HCT116 (cell line): Measurements from ENCODE around the gene MTG1. TPM values are rescaled to one million over a fixed set of nuclear protein-coding genes. Genes with fewer than 3 reads are reported as not detected.

Source experiments
- ATAC-seq: fragments of 200-7000 bp; cut with Tn5 transposase; 2 replicates; pipeline ENCODE4 v1.9.1; 2020; ENCODE audit warnings: mild to moderate bottlenecking, moderate library complexity
- BruUV-seq: library from RNA; stranded (reverse); fragments of 400-500 nt; replicated peaks from 2 replicates; lab custom pipeline; 2021; lab: Mats Ljungman, UMichigan
- CTCF ChIA-PET: fragments of 300-600 bp; sonication (Branson Sonifier 250); formaldehyde crosslinking; loops from one replicate; lab custom pipeline; 2021; ENCODE audit warnings: antibody characterized with exemption; lab: Charles Lee
- POLR2A ChIA-PET: fragments of 300-600, 350-600 bp; sonication (Branson Sonifier 250); formaldehyde crosslinking; loops from one replicate; lab custom pipeline; 2021; ENCODE audit warnings: antibody characterized with exemption; lab: Charles Lee
- RAD21 ChIA-PET, 2 experiments: fragments of 300-600 bp; sonication (Branson Sonifier 250); formaldehyde crosslinking; loops; one replicate each; lab custom pipeline; 2023; ENCODE audit warnings: low total read pairs in 2 of 2; ENCODE audit not compliant: uncharacterized antibody in 2 of 2, unreplicated experiment in 2 of 2, low non-redundant PET in 1 of 2; lab: Charles Lee
- DNase-seq: peaks from one replicate; pipeline ENCODE4 v3.0.0-alpha.2; 2010; ENCODE audit warnings: low read depth, low spot score
- H2AFZ ChIP-seq: fragments of 200-600 bp; shearing (Covaris generic), sonication (generic); 2 replicates; pipeline ENCODE4 v1.6.1; 2017; ENCODE audit warnings: low read depth, mixed run types, mixed read lengths, antibody characterized with exemption, low read length; ENCODE audit not compliant: poor library complexity, severe bottlenecking
- H3K27ac ChIP-seq: 2 replicates; pipeline ENCODE4 v1.5.1; 2012; ENCODE audit warnings: low read depth, low read length
- H3K27me3 ChIP-seq: fragments of 200-600 bp; sonication (generic); 2 replicates; pipeline ENCODE4 v1.6.1; 2016; ENCODE audit warnings: mixed run types, low read length, mixed read lengths; ENCODE audit not compliant: insufficient read depth
- H3K36me3 ChIP-seq, 2 experiments: fragments of 200-500 bp in 1 of 2; fragments of 200-600 bp in 1 of 2; sonication (Bioruptor generic) in 1 of 2; sonication (generic) in 1 of 2; 2 replicates each; pipeline versions ENCODE4 v1.5.1 to v1.6.1; 2014 to 2016; ENCODE audit warnings: low read length in 2 of 2, inconsistent platforms in 1 of 2, mixed read lengths in 1 of 2, mixed run types in 1 of 2; ENCODE audit not compliant: insufficient read depth in 2 of 2, control insufficient read depth in 1 of 2
- H3K4me1 ChIP-seq, 2 experiments: fragments of 200-600 bp in 1 of 2; sonication (generic) in 1 of 2; 2 replicates each; pipeline versions ENCODE4 v1.5.1 to v1.6.1; 2012 to 2017; ENCODE audit warnings: low read length in 2 of 2, inconsistent platforms in 1 of 2, mild to moderate bottlenecking in 1 of 2, mixed read lengths in 1 of 2, mixed run types in 1 of 2, moderate library complexity in 1 of 2; ENCODE audit not compliant: insufficient read depth in 2 of 2, control insufficient read depth in 1 of 2
- H3K4me2 ChIP-seq: fragments of 200-600 bp; sonication (generic); 2 replicates; pipeline ENCODE4 v1.6.1; 2017; ENCODE audit warnings: mixed run types, low read length, mixed read lengths
- H3K4me3 ChIP-seq, 2 experiments: fragments of 200-600 bp in 1 of 2; sonication (generic) in 1 of 2; replicated peaks in 1 of 2; 2 replicates each; pipeline ENCODE4 v1.5.1; 2011 to 2016; ENCODE audit warnings: low read length in 2 of 2, control low read depth in 1 of 2, low read depth in 1 of 2, mild to moderate bottlenecking in 1 of 2, mixed read lengths in 1 of 2, mixed run types in 1 of 2
- H3K79me2 ChIP-seq: fragments of 200-600 bp; sonication (generic); 2 replicates; pipeline ENCODE4 v1.6.1; 2017; ENCODE audit warnings: mild to moderate bottlenecking, mixed run types, low read length, moderate library complexity, mixed read lengths; ENCODE audit not compliant: insufficient read depth
- H3K9ac ChIP-seq: fragments of 200-600 bp; sonication (generic); 2 replicates; pipeline ENCODE4 v1.6.1; 2016; ENCODE audit warnings: low read length, mixed read lengths
- H3K9me2 ChIP-seq: fragments of 200-600 bp; sonication (generic), shearing (Covaris generic); 2 replicates; pipeline ENCODE4 v1.6.1; 2017; ENCODE audit warnings: mixed run types, mild to moderate bottlenecking, moderate library complexity; ENCODE audit not compliant: insufficient read depth
- H3K9me3 ChIP-seq, 2 experiments: fragments of 200-500 bp in 1 of 2; fragments of 200-600 bp in 1 of 2; sonication (Bioruptor generic) in 1 of 2; sonication (generic) in 1 of 2; 2 replicates each; pipeline ENCODE4 v1.6.1; 2014 to 2017; ENCODE audit warnings: low read length in 2 of 2, mixed read lengths in 2 of 2, inconsistent platforms in 1 of 2, low read depth in 1 of 2, mild to moderate bottlenecking in 1 of 2, mixed run types in 1 of 2, moderate library complexity in 1 of 2; ENCODE audit not compliant: control insufficient read depth in 1 of 2, insufficient read depth in 1 of 2
- H4K20me1 ChIP-seq: fragments of 200-600 bp; sonication (generic), shearing (Covaris generic); 2 replicates; pipeline ENCODE4 v1.6.1; 2017; ENCODE audit warnings: mixed run types, mild to moderate bottlenecking, moderate library complexity; ENCODE audit not compliant: insufficient read depth
- ATF3 ChIP-seq: IDR thresholded peaks from 2 replicates; pipeline ENCODE4 v1.6.1; 2012
- CBX3 ChIP-seq: IDR thresholded peaks from 2 replicates; pipeline ENCODE4 v1.6.1; 2012; ENCODE audit warnings: low read depth
- CEBPB ChIP-seq: IDR thresholded peaks from 2 replicates; pipeline ENCODE4 v1.6.1; 2012; ENCODE audit warnings: low read depth
- CTCF ChIP-seq, 3 experiments: fragments of 200-600 bp in 1 of 3; sonication (generic) in 1 of 3; IDR thresholded peaks in 2 of 3; conservative IDR thresholded peaks in 1 of 3; 2 replicates each; pipeline ENCODE4 v1.5.1; 2012 to 2017; ENCODE audit warnings: low read depth in 2 of 3, low read length in 2 of 3, antibody characterized with exemption in 1 of 3, borderline replicate concordance in 1 of 3, control low read depth in 1 of 3, mild to moderate bottlenecking in 1 of 3, mixed read lengths in 1 of 3, mixed run types in 1 of 3, moderate library complexity in 1 of 3; ENCODE audit not compliant: insufficient read depth in 1 of 3
- EGR1 ChIP-seq: IDR thresholded peaks from 2 replicates; pipeline ENCODE4 v1.6.1; 2012; ENCODE audit warnings: low read depth
- ELF1 ChIP-seq: IDR thresholded peaks from 2 replicates; pipeline ENCODE4 v1.6.1; 2012; ENCODE audit warnings: low read depth, borderline replicate concordance
- EZH2 ChIP-seq: fragments of 200-600 bp; sonication (generic); IDR thresholded peaks from 2 replicates; pipeline ENCODE4 v1.6.1; 2017; ENCODE audit warnings: antibody characterized with exemption, mixed run types
- FOSL1 ChIP-seq: IDR thresholded peaks from 2 replicates; pipeline ENCODE4 v1.6.1; 2012; ENCODE audit warnings: low read depth
- JUND ChIP-seq: IDR thresholded peaks from 2 replicates; pipeline ENCODE4 v1.6.1; 2012
- POLR2AphosphoS5 ChIP-seq: IDR thresholded peaks from 2 replicates; pipeline ENCODE4 v1.6.1; 2011; ENCODE audit warnings: mild to moderate bottlenecking, low read depth, low read length, moderate library complexity
- RAD21 ChIP-seq: IDR thresholded peaks from 2 replicates; pipeline ENCODE4 v1.6.1; 2012; ENCODE audit warnings: low read depth, mild to moderate bottlenecking
- SIN3A ChIP-seq: IDR thresholded peaks from 2 replicates; pipeline ENCODE4 v1.6.1; 2012; ENCODE audit warnings: low read depth
- SP1 ChIP-seq: IDR thresholded peaks from 2 replicates; pipeline ENCODE4 v1.6.1; 2012; ENCODE audit warnings: low read depth
- YY1 ChIP-seq: IDR thresholded peaks from 2 replicates; pipeline ENCODE4 v1.6.1; 2011; ENCODE audit warnings: low read length, low read depth, moderate library complexity, mild to moderate bottlenecking; ENCODE audit not compliant: insufficient replicate concordance; ENCODE audit errors: extremely low read depth
- ZFX ChIP-seq: fragments of 450-650 bp; IDR thresholded peaks from 2 replicates; pipeline ENCODE4 v1.6.1; 2017
- intact Hi-C: fragments of 100-400 bp; cut with micrococcal nuclease; formaldehyde crosslinking; loops from 2 replicates; pipeline ENCODE4 v1.10.0; 2022
- total RNA-seq: library from RNA; stranded (reverse); gene quantifications from one replicate; pipeline ENCODE4 v1.2.1, GENCODE V29; 2021; ENCODE audit not compliant: unreplicated experiment

MTG1 gene
- total RNA-seq, 1 experiment from 2014 or later = 23.1 TPM

DNA sequence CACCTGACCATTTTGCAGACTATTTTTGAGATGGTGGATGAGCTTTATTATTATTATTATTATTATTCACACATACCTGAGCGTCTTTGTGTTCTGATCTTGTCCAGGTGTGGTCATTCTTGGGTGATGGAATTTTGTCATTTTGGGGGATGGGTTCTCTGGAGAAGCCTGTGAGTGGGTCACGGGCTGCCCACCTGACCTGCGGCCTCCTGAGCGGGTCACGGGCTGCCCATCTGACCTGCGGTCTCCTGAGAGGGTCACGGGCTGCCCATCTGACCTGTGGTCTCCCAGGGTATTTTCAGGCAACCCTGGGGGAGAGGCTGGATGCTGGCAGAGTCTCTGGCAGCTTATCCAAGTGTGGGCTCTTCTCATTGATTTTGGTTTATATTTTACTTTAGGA lies 67.1 kb downstream of the MTG1 start:
- Histone ChIP-seq H3K9me3 (no peaks in the 10 kb centered on the region), H3K4me3 (no peak overlapping the region), H3K4me1 (no peaks in the 10 kb centered on the region), H4K20me1 (no peaks in the 10 kb centered on the region), H3K27ac (no peak overlapping the region), H3K9ac (no peak overlapping the region), H3K36me3 (no peaks in the 10 kb centered on the region), H3K4me2 (no peak overlapping the region), H3K79me2 (no peaks in the 10 kb centered on the region), H3K9me2 (no peaks in the 10 kb centered on the region), H2AFZ (no peak overlapping the region), H3K27me3 (no peaks in the 10 kb centered on the region)
- POLR2A ChIA-PET = no interaction called here
- TF ChIP-seq SP1 (no peak), ATF3 (no peak), YY1 (no peak), JUND (no peak), CBX3 (no peak), SIN3A (no peak), CEBPB (no peak)
- ATAC-seq (no peak), DNase-seq (no peak)
- CTCF ChIA-PET = no interaction called here
- no TSS peak for BruUV-seq
- RAD21 ChIA-PET = no interaction called here
- intact Hi-C loops = no loop called here

GRCh38 chr10:133461841-133462240 lies 67.9 kb downstream of the MTG1 start:
- no peak overlapping the region for H2AFZ ChIP-seq
- no peak for TF ChIP-seq RAD21
- TF ChIP-seq FOSL1 = no peak
- no peak for TF ChIP-seq CBX3
- TF ChIP-seq ZFX = no peak
- no peak for TF ChIP-seq JUND
- TF ChIP-seq EZH2 = no peak
- no peak for TF ChIP-seq SP1
- no peak for TF ChIP-seq ELF1
- no peak for TF ChIP-seq EGR1
- TF ChIP-seq POLR2AphosphoS5 = no peak
- TF ChIP-seq CTCF (IDR thresholded peaks at IDR 0.05 in 2 of 3, conservative IDR thresholded peaks at IDR 0.05 in 1 of 3; ENCODE audit: borderline replicate concordance in 1 of 3, insufficient read depth in 1 of 3, low read depth in 2 of 3, low read length in 2 of 3) = no peak
- TF ChIP-seq ATF3 = no peak
- no peak for TF ChIP-seq CEBPB
- no peak for TF ChIP-seq YY1
- no peaks in the 10 kb centered on the region for H3K9me3 ChIP-seq
- no peak overlapping the region for H3K4me2 ChIP-seq
- no peak overlapping the region for H3K9ac ChIP-seq
- ChIA-PET CTCF (no interaction called here), POLR2A (no interaction called here), RAD21 (no interaction called here)
- no peaks in the 10 kb centered on the region for H3K9me2 ChIP-seq
- H4K20me1 ChIP-seq = no peaks in the 10 kb centered on the region
- H3K4me1 ChIP-seq = no peaks in the 10 kb centered on the region
- H3K27ac ChIP-seq = no peak overlapping the region
- intact Hi-C loops = no loop called here
- no TSS peak for BruUV-seq
- ATAC-seq (no peak), DNase-seq (no peak)
- H3K4me3 ChIP-seq = no peak overlapping the region
- no peaks in the 10 kb centered on the region for H3K27me3 ChIP-seq
- H3K79me2 ChIP-seq = no peaks in the 10 kb centered on the region
- no peaks in the 10 kb centered on the region for H3K36me3 ChIP-seq
